ENCODE measurements around the gene HMCN2.

The HMCN2 gene

DNA sequence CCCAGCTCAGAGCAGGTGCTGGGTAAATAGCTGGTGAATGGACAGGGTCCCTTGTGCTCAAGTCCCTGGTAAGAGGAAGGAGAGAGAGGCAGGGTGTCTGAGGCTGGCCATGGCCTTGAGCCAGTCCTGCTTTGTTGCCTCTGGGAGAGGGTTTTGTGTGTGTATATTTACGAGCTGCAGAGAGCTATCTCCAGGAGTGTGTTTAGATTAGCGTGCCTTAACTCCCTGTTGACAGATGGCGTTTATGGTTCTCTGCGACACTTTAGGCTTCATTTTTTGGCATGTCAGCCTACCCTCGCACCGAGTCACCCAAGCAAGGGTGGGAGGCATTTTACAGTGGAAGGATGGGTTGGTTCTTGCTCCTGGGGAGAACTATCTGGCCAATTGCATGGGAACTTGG, 22.2 kb downstream of the HMCN2 start:
- no peaks in the 10 kb centered on the region for H3K4me1 ChIP-seq (ENCODE audit: control insufficient read depth, insufficient read depth, low read depth, low read length)
- H3K79me1 ChIP-seq (replicated peaks; ENCODE audit: low read length, poor library complexity, severe bottlenecking) = no peaks in the 10 kb centered on the region
- H3K9me3 ChIP-seq (ENCODE audit: control insufficient read depth, low read length) = no peaks in the 10 kb centered on the region
- H4K91ac ChIP-seq (ENCODE audit: low read length) = no peak overlapping the region
- no peak overlapping the region for H2AK5ac ChIP-seq (ENCODE audit: low read length, severe bottlenecking)
- H2AFZ ChIP-seq (ENCODE audit: low read depth, low read length) = no peak overlapping the region
- H3K4me3 ChIP-seq (ENCODE audit: insufficient read depth in 1 of 2, low read depth in 1 of 2, low read length in 2 of 2) = no peak overlapping the region
- no peak overlapping the region for H2BK15ac ChIP-seq (ENCODE audit: low read depth, poor library complexity, severe bottlenecking)
- no peak for DNase-seq
- 46% methylated on average over 6 of the region's 6 CpGs for WGBS
- H3K14ac ChIP-seq (ENCODE audit: low read length in 2 of 2) = no peak overlapping the region
- H2BK12ac ChIP-seq (ENCODE audit: low read length in 2 of 2) = no peak overlapping the region
- H3K23ac ChIP-seq (ENCODE audit: low read length in 2 of 2) = no peak overlapping the region
- H3K18ac ChIP-seq (ENCODE audit: low read depth in 1 of 2, low read length in 2 of 2) = no peak overlapping the region
- no peaks in the 10 kb centered on the region for H3K36me3 ChIP-seq (ENCODE audit: control insufficient read depth in 1 of 2, insufficient read depth in 2 of 2, low read depth in 1 of 2, low read length in 2 of 2)
- no peak overlapping the region for H3K4me2 ChIP-seq (ENCODE audit: low read length, poor library complexity, severe bottlenecking)
- H2BK5ac ChIP-seq (ENCODE audit: low read depth, low read length, poor library complexity, severe bottlenecking) = no peak overlapping the region
- peaks cover 78 to 82% of the 10 kb centered on the region in 2 experiments for H3K27me3 ChIP-seq (ENCODE audit: control insufficient read depth in 1 of 2, insufficient read depth in 1 of 2, low read length in 2 of 2)
- H3K9ac ChIP-seq (ENCODE audit: low read length) = no peak overlapping the region
- no peak overlapping the region for H3K4ac ChIP-seq (ENCODE audit: low read depth in 1 of 2, low read length in 2 of 2)
- no peak overlapping the region for H2BK120ac ChIP-seq (ENCODE audit: low read depth, low read length)
- no peak overlapping the region for H4K8ac ChIP-seq (ENCODE audit: low read length)
- no peak overlapping the region for H3K27ac ChIP-seq (ENCODE audit: low read length, poor library complexity, severe bottlenecking)

DNA sequence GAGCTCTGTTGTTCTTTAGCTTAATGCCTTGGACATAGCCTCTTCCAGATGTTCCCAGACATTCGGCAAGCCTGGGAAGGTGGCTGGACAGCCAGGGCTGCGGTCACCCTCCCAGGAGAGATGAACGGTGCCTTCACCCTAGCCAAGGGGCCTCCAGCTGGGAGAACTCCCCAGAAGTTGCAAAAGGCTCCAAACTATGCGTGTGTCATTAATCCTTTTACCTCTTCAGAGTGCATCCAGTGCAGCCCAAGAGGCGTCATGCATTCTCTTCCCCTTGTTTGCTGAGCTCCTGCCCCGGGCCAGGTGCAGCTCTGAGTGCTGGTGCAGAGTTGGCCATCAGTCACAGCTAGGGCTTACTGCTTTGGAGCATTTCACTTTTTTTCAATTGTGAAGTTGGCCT, 22.8 kb downstream of the HMCN2 start:
- no peak overlapping the region for H3K27ac ChIP-seq (ENCODE audit: low read length, poor library complexity, severe bottlenecking)
- no peak overlapping the region for H2BK5ac ChIP-seq (ENCODE audit: low read depth, low read length, poor library complexity, severe bottlenecking)
- no peak overlapping the region for H3K18ac ChIP-seq (ENCODE audit: low read depth in 1 of 2, low read length in 2 of 2)
- H3K36me3 ChIP-seq (ENCODE audit: control insufficient read depth in 1 of 2, insufficient read depth in 2 of 2, low read depth in 1 of 2, low read length in 2 of 2) = no peaks in the 10 kb centered on the region
- H3K9me3 ChIP-seq (ENCODE audit: control insufficient read depth, low read length) = no peaks in the 10 kb centered on the region
- H3K79me1 ChIP-seq (replicated peaks; ENCODE audit: low read length, poor library complexity, severe bottlenecking) = no peaks in the 10 kb centered on the region
- no peak overlapping the region for H2BK120ac ChIP-seq (ENCODE audit: low read depth, low read length)
- no peak for DNase-seq
- H3K4ac ChIP-seq (ENCODE audit: low read depth in 1 of 2, low read length in 2 of 2) = no peak overlapping the region
- H2AK5ac ChIP-seq (ENCODE audit: low read length, severe bottlenecking) = no peak overlapping the region
- peaks cover 81 to 84% of the 10 kb centered on the region in 2 experiments for H3K27me3 ChIP-seq (ENCODE audit: control insufficient read depth in 1 of 2, insufficient read depth in 1 of 2, low read length in 2 of 2)
- H2BK12ac ChIP-seq (ENCODE audit: low read length in 2 of 2) = no peak overlapping the region
- no peak overlapping the region for H2AFZ ChIP-seq (ENCODE audit: low read depth, low read length)
- no peak overlapping the region for H4K8ac ChIP-seq (ENCODE audit: low read length)
- H3K4me3 ChIP-seq (ENCODE audit: insufficient read depth in 1 of 2, low read depth in 1 of 2, low read length in 2 of 2) = no peak overlapping the region
- H3K4me2 ChIP-seq (ENCODE audit: low read length, poor library complexity, severe bottlenecking) = no peak overlapping the region
- no peak overlapping the region for H3K14ac ChIP-seq (ENCODE audit: low read length in 2 of 2)
- no peak overlapping the region for H4K91ac ChIP-seq (ENCODE audit: low read length)
- WGBS = 88% methylated on average over 6 of the region's 6 CpGs
- no peak overlapping the region for H2BK15ac ChIP-seq (ENCODE audit: low read depth, poor library complexity, severe bottlenecking)
- H3K9ac ChIP-seq (ENCODE audit: low read length) = no peak overlapping the region
- H3K4me1 ChIP-seq (ENCODE audit: control insufficient read depth, insufficient read depth, low read depth, low read length) = no peaks in the 10 kb centered on the region
- no peak overlapping the region for H3K23ac ChIP-seq (ENCODE audit: low read length in 2 of 2)

DNA sequence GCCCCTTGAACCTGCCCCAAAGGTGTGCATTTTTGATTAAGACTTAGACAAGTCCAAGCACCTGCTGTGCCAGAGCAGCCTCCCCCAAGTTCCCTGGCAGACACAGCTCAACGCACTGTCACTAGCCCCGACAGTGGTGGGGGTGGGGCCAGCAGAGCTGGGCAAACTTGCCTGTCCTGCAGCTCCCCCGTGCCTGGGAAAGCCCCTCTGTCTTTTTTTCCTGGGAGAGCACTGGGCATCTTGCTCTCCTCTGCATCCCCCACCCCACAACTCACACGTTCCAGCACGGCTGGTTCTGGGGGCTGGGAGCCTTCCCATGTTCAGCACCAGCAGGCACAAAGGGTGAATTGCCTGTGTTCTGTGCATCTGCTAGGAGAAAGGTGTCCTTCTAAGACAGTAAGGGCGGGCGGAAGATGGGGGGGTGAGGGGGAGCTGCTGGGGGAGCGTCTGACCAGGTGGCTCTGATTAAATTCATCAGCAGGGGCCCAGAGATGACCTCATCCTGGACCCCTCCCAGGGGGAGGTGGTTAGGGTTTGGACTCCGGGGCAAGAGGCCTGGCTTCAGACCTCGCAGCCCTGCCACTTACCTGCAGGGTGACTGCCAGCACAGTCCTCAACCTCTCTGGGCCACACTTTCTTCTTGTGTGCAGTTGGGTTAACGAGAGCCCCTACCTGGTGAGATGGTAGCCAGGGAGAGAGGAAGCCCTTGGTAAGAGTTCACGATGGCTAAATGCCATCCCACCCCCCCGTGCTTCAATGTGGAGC, 23.5 kb downstream of the HMCN2 start:
- Histone ChIP-seq H3K27ac (ENCODE audit: low read length, poor library complexity, severe bottlenecking) (no peak overlapping the region), H2AFZ (ENCODE audit: low read depth, low read length) (no peak overlapping the region), H2BK5ac (ENCODE audit: low read depth, low read length, poor library complexity, severe bottlenecking) (no peak overlapping the region), H3K18ac (ENCODE audit: low read depth in 1 of 2, low read length in 2 of 2) (no peak overlapping the region), H3K27me3 (ENCODE audit: control insufficient read depth in 1 of 2, insufficient read depth in 1 of 2, low read length in 2 of 2) (peaks cover 79 to 84% of the 10 kb centered on the region in 2 experiments), H3K36me3 (ENCODE audit: control insufficient read depth in 1 of 2, insufficient read depth in 2 of 2, low read depth in 1 of 2, low read length in 2 of 2) (no peaks in the 10 kb centered on the region), H2BK120ac (ENCODE audit: low read depth, low read length) (no peak overlapping the region), H3K4ac (ENCODE audit: low read depth in 1 of 2, low read length in 2 of 2) (no peak overlapping the region), H2BK12ac (ENCODE audit: low read length in 2 of 2) (no peak overlapping the region), H3K23ac (ENCODE audit: low read length in 2 of 2) (no peak overlapping the region), H3K4me3 (ENCODE audit: insufficient read depth in 1 of 2, low read depth in 1 of 2, low read length in 2 of 2) (no peak overlapping the region), H3K9ac (ENCODE audit: low read length) (no peak overlapping the region), H2AK5ac (ENCODE audit: low read length, severe bottlenecking) (no peak overlapping the region), H4K8ac (ENCODE audit: low read length) (no peak overlapping the region), H3K4me1 (ENCODE audit: control insufficient read depth, insufficient read depth, low read depth, low read length) (no peaks in the 10 kb centered on the region), H3K14ac (ENCODE audit: low read length in 2 of 2) (no peak overlapping the region), H3K79me1 (replicated peaks; ENCODE audit: low read length, poor library complexity, severe bottlenecking) (no peaks in the 10 kb centered on the region), H4K91ac (ENCODE audit: low read length) (no peak overlapping the region), H3K4me2 (ENCODE audit: low read length, poor library complexity, severe bottlenecking) (no peak overlapping the region), H3K9me3 (ENCODE audit: control insufficient read depth, low read length) (no peaks in the 10 kb centered on the region), H2BK15ac (ENCODE audit: low read depth, poor library complexity, severe bottlenecking) (no peak overlapping the region)
- no peak for DNase-seq
- WGBS = 61% methylated on average over 12 of the region's 13 CpGs

DNA sequence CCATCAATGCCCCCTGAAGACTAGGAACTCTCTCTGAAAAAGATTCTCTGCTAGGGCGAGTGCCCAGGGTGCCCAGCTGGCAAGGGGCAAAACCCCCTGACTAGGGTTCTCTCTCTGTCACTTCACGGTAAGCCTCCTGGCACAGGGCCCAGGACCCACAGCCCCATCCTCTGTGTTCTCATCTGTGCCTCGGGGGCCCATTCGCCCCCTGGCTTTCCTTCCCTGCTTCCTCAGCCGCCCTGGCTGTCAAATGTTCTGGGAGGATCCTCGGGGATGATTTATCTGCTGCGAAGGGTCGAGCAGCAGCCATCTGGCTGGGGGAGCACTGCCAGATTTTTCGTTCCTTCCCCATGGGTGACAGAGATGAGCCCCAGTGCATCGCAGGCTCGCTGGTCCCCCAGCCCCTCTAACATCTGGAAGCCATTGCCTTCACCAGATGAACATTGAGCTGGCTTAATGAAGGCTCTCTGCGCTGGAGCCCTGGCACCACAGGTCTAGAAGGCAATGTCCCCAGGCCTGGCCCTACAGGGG, 24.2 kb downstream of the HMCN2 start:
- Histone ChIP-seq H2BK5ac (ENCODE audit: low read depth, low read length, poor library complexity, severe bottlenecking) (no peak overlapping the region), H4K91ac (ENCODE audit: low read length) (no peak overlapping the region), H2AFZ (ENCODE audit: low read depth, low read length) (no peak overlapping the region), H3K4ac (ENCODE audit: low read depth in 1 of 2, low read length in 2 of 2) (no peak overlapping the region), H3K18ac (ENCODE audit: low read depth in 1 of 2, low read length in 2 of 2) (no peak overlapping the region), H3K27me3 (ENCODE audit: control insufficient read depth in 1 of 2, insufficient read depth in 1 of 2, low read length in 2 of 2) (peaks cover 79 to 84% of the 10 kb centered on the region in 2 experiments), H3K36me3 (ENCODE audit: control insufficient read depth in 1 of 2, insufficient read depth in 2 of 2, low read depth in 1 of 2, low read length in 2 of 2) (no peaks in the 10 kb centered on the region), H3K9ac (ENCODE audit: low read length) (no peak overlapping the region), H3K23ac (ENCODE audit: low read length in 2 of 2) (no peak overlapping the region), H2BK120ac (ENCODE audit: low read depth, low read length) (no peak overlapping the region), H2AK5ac (ENCODE audit: low read length, severe bottlenecking) (no peak overlapping the region), H3K4me3 (ENCODE audit: insufficient read depth in 1 of 2, low read depth in 1 of 2, low read length in 2 of 2) (no peak overlapping the region), H3K14ac (ENCODE audit: low read length in 2 of 2) (no peak overlapping the region), H3K27ac (ENCODE audit: low read length, poor library complexity, severe bottlenecking) (no peak overlapping the region), H2BK12ac (ENCODE audit: low read length in 2 of 2) (no peak overlapping the region), H3K4me1 (ENCODE audit: control insufficient read depth, insufficient read depth, low read depth, low read length) (no peaks in the 10 kb centered on the region), H2BK15ac (ENCODE audit: low read depth, poor library complexity, severe bottlenecking) (no peak overlapping the region), H3K9me3 (ENCODE audit: control insufficient read depth, low read length) (no peaks in the 10 kb centered on the region), H3K79me1 (replicated peaks; ENCODE audit: low read length, poor library complexity, severe bottlenecking) (no peaks in the 10 kb centered on the region), H3K4me2 (ENCODE audit: low read length, poor library complexity, severe bottlenecking) (no peak overlapping the region), H4K8ac (ENCODE audit: low read length) (no peak overlapping the region)
- no peak for DNase-seq
- 76% methylated on average over 12 of the region's 12 CpGs for WGBS

Measured in mesenchymal stem cell (in vitro differentiated cells and primary cell).